T-helper 2 cell treated with Interferon-gamma antibody and Interleukin-4, amounts not matched to agents 100 ng/mL and 5 ng/mL, for 36 hours (primary cell): ENCODE measurements around the gene TAAR1. TPM values are rescaled to one million over a fixed set of nuclear protein-coding genes. Genes with fewer than 3 reads are reported as not detected.
"Not testable (repeated sequence)": the region's sequence is repeated elsewhere in the genome, so short reads cannot be mapped to it uniquely, and the experiment has no call there.

Experiments
- intact Hi-C: fragments of 100-400 bp; cut with micrococcal nuclease; formaldehyde crosslinking; loops from one replicate; pipeline ENCODE4 v1.15.1; 2023
- total RNA-seq: library from RNA; stranded (reverse); gene quantifications from 2 replicates; pipeline ENCODE4 v1.2.3, GENCODE V29; 2022

The TAAR1 gene, protein sequence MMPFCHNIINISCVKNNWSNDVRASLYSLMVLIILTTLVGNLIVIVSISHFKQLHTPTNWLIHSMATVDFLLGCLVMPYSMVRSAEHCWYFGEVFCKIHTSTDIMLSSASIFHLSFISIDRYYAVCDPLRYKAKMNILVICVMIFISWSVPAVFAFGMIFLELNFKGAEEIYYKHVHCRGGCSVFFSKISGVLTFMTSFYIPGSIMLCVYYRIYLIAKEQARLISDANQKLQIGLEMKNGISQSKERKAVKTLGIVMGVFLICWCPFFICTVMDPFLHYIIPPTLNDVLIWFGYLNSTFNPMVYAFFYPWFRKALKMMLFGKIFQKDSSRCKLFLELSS
- total RNA-seq = not detected in 2 replicates

DNA sequence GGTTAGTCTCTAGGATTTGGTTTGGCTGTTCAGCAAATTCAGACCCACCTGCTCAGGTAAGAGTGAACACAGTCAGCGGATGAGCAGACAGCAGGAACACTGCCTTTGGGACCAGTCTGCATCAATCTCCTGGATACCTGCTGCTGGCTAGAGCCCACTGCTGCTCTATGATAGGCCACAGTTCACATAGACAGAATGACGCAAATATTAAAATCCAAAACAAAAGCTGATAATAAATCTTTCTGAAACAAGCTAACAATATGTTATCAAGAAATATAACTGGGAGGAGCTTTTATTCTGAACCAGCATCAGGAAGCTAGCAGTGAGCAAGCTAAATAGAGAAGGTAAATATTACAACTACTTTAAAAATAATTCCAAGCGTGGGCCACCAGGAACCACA, at the start of gene TAAR1:
Gene TAAR1 (minus strand): TSS at position 101 of the 400 bp plus-strand sequence. CDS start 13,179 bp downstream, outside the sequence.
- intact Hi-C loops = no loop called here

DNA sequence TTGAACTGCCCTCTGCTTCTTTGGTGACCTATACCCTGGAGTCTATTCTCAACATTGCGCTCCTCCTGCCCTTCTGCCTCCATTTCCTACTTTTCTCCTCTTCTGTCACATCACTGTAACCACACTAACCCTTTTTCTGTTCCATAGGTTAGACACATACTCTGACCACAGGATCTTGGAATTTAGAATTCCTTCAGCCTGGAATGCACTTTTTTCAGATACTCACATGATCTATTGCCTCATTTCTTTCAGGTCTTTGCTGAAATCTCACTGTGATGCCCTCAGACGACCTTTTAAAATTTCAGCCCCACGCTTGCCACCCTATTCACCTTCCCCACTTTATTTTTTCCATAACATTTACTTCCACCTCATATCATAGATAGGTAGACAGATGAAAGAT, 49.8 kb upstream of the TAAR1 start:
- intact Hi-C loops = no loop called here

DNA sequence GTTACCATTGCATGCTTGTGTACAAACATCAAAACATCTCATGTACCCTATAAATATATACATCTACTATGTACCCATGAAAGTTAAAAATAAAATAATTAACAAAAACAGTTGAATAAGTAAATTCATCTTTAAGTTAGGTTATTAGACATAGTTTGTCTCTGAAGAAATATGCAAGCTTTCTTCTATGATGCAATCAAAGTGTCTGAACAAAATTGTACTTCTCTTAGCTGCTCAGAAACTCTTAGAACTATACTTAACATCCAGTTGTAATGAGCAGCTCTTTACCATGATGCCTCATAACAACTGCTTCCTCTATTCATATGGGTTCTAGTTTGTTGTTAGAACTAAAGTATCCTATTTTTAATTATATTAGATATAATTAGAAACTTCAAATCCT, 49.0 kb upstream of the TAAR1 start:
- intact Hi-C loops = no loop called here

DNA sequence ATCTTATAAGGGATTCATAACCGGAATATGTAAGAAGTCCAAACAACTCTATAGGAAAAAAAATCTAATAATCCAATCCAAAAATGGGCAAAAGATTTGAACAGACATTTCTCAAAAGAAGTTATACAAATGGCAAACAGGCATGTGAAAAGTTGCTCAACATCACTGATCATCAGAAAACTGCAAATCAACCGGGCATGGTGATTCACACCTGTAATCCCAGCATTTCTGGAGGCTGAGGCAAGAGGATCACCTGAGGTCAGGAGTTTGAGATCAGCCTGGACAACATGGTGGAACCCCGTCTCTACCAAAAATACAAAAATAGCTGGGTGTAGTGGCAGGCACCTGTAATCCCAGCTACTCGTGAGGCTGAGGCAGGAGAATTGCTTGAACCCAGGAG, 47.8 kb upstream of the TAAR1 start:
- intact Hi-C loops = not testable (repeated sequence)

DNA sequence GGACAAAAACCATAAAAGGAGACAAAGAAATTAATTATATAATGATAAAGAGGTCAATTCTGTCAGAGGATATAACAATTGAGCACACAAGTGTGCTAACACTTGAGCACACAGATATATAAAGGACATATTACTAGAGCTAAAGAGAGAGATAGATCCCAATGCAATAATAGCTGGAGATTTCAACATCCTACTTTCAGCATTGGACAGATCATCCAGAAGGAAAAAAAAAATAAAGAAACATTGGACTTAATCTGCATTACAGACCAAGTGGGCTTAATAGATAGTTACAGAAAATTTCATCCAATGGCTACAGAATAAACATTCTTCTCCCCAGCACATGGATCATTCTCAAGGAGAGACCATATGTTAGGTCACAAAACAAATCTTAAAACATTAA, 45.0 kb upstream of the TAAR1 start:
- intact Hi-C loops = no loop called here

DNA sequence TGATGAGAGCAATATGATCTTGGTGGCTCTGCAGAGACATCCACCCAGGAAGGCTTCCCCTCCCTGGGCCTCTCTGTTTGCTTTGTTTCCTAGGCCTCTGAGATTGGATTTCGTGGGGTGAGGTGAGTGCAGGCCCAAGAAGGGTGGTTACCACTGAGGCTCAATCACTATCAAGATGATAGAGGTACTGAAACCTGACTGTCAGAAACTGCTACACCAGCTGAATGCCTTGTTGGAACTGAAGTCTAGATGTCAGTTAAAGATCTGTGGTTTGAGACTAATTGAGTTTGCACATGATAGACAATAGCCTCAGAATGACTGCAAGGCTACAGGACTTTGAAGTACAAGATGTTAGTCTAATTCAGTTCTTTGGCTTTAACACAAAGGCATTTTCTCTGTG, 39.6 kb upstream of the TAAR1 start:
- intact Hi-C loops = no loop called here

DNA sequence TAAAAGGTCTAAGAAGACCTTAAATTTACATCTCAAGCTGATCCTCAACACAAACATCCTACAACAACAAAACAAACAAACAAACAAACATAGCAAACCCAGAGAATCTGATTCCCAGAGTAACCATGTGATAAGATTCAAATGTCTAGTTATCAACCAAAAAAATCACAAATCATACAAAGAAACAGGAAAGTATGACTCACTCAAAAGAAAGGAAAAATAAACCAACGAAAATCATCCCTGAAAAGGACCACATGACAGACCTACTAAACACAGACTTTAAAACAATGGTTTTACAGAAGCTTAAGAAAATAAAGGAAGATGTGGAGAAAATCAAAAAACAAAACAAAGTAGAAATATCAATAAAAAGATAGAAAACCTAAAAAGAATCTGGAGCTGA, 36.8 kb upstream of the TAAR1 start:
- intact Hi-C loops = no loop called here

DNA sequence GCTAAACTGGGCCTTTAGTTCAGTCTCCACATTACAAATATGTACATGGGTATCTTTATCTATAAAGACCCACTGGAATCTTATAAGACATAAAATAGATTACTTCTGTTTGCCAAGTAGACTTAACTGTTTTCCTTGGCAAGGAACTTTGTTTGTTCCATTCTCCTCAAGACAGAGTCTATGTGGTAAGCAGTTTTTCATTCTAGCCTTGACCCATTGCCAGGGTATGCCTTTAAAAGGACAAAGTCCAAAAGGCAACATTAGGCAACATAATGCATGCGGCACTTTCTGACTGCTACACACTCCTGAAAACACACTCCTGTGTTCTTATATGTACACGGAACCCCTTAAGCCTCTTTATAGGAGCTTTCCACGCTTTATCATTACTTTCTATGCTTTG, 34.5 kb upstream of the TAAR1 start:
- intact Hi-C loops = no loop called here

DNA sequence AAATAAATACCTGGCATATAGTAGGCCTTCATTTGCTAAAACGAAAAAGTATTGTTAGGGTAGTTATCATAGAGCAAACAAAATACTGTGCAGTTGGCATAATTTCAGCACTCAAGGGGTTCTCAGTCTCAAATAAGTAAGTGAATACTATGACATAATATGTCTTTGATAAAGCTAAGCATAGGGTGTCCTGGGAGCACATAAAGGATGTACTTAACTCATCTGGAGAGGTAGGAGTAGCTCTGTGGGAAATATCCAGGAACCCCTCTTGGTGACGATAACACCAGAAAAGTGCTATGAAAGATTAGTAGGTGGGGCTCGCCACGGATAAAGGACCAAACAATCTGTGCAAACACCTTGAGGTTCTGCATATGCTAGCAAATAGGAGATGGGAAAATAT, 31.7 kb upstream of the TAAR1 start:
- intact Hi-C loops = no loop called here

DNA sequence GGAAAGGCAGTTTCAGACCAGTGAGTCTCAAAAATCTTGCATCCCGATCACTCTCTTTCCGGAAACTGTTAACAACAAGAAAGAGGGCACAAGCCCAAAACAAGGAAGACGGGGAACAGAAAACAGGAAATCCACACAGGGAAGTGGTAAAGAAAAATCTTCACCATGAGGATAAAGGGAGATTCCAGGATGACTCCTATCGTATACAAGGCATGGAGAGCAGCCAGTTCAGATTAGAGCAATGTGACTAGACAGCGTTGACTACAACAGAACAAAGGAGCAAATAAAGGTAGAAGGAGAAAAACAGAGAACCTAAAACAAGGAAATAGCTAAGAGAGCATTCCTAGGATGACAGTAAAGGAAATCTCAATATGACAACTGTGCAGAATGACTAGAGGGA, 28.3 kb upstream of the TAAR1 start:
- intact Hi-C loops = no loop called here

DNA sequence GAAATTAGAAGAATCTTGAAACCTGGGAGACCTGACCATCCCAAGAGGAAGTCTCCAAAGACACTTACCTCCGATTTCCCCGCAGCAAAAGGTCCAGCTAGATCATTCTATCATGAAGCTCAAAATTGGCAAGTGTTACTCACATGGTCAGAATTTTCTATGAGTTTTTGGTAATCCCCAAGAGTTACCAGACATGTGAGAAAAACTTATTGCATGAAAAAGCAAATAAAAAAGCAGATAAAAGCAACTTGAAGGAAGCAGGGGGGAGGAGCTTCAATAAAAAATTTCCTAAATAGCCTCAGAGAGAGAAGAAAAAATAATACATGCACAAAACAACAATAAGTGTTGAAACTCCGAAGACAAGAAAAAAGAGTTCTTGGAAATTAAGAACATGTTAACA, 27.5 kb upstream of the TAAR1 start:
- intact Hi-C loops = no loop called here

DNA sequence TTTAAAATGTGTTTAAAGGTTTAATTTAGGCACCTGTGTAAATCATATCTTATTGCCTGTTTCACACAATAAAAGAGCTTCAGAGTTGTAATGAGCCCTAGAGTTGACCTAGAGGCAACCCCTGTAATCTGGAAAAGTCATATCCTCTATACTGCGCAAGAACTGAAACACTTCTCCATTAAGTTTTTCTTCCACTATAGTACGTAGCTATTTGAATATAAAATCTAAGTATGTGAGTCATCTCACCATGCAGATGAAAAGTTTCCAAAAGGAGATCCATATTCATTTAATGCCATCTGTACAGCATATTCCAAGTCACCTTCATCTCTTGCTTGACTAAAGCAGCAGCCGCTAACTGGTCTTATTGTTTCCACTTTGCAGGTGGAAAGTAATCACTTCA, 26.0 kb upstream of the TAAR1 start:
- intact Hi-C loops = no loop called here

DNA sequence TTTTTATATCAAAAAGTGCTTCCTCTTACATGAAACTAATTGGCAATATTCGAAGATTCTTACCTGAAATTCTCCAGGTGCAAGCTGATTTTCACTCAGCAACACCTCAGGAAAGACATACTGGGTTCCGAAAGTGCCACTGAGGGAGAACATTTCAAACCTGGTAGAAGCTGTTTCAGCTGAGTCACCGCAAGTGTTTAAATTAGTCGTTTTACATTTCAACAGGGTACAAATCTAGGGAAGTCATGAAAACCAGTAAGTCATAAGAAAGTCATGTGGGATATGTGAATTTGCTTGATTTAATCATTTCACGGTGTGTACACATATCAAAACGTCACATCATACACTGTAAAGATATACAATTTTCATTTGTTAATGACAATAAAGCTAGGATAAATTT, 25.3 kb upstream of the TAAR1 start:
- intact Hi-C loops = no loop called here

DNA sequence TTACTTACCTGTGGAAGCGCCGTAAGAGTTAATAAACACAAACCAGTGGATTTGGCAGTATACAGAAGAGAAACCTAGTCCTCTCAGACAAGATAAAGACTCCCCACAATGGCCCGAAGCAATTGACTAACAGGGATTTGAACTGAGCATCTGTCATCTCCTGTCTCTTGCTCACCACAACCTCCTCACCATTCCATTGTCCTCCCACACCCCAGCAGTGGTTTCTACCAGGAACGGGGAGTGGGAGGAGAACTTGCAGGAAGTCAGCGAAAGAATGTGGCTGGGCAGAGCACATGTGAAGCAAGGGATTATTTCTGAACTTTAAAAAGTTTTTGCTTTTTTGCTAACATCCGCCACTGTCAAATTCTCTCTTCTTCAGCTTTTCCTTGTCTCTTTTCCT, 24.6 kb upstream of the TAAR1 start:
- intact Hi-C loops = no loop called here

DNA sequence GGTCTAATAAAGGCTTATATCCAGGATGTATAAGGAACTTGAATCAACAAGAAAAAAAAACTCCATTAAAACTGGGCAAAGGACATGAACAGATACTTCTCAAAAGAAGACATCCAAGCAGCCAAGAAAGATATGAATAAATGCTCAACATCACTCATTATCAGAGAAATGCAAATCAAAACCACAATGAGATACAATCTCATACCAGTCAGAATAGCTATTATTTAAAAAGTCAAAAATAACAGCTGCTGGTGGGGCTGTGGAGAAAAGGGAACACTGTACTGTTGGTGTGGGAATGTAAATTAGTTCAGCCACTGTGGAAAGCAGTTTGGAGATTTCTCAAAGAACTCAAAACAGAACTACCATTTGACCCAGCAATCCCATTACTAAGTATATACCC, 20.1 kb upstream of the TAAR1 start:
- intact Hi-C loops = loop anchor here (5.0 kb wide), 1 partner anchor 133 kb away; the partner anchor contains the start of gene RPS12

DNA sequence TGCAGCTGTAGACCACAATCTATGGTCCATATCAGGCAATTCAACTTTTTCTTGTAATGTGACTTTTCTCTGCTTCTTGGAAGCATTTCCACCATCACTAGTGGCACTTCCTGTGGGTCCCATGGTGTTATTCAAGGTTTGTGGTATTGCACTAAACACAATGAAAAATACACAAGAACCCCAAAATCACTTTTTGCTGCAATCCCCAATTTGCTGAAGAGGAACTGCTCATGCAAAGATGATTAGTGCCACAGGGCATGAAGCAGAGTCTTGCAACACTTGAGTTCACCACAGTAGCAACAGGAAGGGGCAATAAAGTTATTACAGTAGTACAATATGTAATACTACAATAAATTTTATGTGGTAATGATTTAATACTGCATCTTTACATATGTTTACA, 16.8 kb upstream of the TAAR1 start:
- intact Hi-C loops = loop anchor here (2.0 to 5.0 kb wide), 2 partner anchors 51 to 137 kb away; partner anchors contain the start of gene RPS12

DNA sequence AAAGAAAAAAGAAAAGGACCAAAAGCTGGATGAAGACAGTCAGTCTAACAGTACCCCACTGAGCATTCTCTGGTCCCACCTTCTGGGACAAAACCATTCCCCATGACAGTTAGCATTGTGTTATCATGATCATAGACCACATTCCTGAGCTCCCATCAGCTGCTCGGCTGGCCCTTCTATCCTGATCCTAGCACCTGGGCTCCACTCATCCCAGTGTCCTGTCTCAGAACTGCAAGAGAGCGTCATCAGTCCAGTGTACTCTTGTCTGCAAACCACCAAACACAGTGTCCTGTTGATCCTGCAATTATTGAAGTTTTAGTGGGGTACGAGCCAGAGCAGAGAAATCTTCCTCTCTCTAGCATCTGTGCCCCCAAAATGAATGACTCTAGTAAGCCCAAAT, 16.0 kb upstream of the TAAR1 start:
- intact Hi-C loops = loop anchor here (2.0 to 5.0 kb wide), 2 partner anchors 52 to 137 kb away; partner anchors contain the start of gene RPS12

DNA sequence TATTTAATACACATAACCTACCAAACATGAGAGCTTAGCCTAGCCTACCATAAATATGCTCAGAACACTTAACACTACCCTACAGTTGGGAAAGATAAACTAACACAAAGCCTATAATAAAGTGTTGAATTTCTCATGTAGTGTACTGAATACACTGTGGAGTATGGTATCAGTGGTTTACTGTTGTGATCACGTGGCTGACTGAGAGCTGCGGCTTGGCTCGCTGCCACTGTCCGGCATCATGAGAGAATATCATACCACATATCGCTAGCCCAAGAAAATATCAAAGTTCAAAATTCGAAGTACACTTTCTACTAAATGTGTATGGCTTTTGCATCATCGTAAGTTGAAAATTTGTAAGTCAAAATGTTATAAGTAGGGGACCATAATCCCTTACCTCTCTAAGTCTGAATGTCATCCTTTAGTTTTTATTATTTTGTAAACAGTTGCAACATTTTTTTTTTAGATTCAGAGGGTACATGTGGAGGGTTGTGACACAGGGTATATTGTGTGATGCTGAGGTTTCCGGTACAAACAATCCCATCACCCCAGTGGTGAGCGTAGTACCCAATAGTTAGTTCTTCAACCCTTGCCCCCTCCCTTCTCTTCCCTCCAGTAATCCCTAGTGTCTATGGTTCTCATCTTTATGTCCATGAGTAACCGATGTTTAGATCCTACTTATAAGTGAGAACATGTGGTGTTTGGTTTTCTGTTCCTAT, 14.6 kb upstream of the TAAR1 start:
- intact Hi-C loops = loop anchor here (2.0 to 5.0 kb wide), 2 partner anchors 53 to 141 kb away; no protein-coding TSS in a partner anchor

DNA sequence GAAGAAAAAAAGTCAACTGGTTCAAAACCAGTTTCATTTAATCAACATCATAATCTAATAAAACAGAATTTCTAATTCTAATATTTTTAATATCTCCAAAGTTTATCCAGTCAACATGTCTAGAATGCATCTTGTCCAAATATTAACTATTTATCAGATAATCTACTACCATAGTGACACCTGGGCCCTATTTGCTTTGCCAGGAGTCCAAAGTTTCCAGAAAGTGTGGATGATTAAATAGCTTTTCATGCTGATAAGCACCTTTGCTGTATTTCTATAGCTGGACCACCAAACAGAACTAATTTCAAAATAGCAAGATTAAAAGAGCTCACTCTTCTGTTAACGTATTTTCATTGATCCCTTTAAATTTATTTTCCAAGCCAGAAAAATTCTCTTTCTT, 12.3 kb upstream of the TAAR1 start:
- intact Hi-C loops = loop anchor here (5.0 kb wide), 1 partner anchor 139 kb away; no protein-coding TSS in a partner anchor

DNA sequence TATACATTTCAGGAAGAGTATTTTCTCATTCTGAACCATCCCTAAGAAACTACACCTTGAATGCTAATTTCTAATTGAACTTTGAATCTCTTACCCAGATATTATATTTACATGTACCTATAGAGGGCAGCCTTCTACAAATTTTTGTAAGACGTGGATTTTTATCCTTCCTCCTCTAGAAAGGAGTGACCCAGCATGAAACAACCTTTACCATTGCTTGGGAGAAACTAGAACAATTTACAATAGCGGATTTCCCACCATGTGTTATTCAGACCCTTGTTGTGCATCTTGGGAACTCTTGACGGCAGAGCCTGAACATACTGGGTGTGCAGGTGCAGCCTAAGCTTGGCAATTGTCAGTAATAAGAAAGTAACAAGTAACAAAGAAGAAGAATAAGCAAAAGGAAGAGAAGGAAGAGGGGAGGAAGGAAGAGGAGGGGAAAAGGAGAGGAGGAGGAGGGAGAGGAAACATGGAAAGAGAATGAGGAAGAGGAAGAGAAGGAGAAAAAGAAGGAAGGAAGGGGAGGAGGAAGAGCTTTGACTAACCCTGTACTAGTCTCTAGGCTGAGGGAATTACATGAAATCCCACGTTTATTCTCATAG, 10.8 kb upstream of the TAAR1 start:
- intact Hi-C loops = loop anchor here (1.0 to 5.0 kb wide), 6 partner anchors 99 to 293 kb away; partner anchors contain the start of gene SLC18B1

DNA sequence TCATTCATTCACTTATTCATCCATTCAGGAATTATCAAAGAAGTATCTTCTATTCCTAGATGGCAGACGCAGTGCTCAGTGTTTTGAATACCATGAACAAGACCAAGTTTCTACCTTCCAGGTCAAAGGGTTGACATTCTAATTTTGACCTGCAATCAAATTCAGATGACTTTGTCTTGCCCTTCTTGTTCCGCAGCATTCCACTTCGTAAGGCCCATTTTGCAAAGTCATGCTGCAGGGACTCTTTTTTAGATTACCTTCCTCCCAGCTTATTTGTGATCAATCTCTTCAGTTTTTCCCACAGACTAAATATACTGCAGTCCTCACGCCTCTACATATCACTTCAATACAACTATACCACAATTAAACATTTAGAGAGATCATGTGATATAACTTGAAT, 7.1 kb upstream of the TAAR1 start:
- intact Hi-C loops = loop anchor here (5.0 kb wide), 2 partner anchors 116 to 296 kb away; no protein-coding TSS in a partner anchor
